CD4-positive, CD25-positive, alpha-beta regulatory T cell (primary cell): ENCODE measurements around the gene RBM39. TPM values are rescaled to one million over a fixed set of nuclear protein-coding genes. Genes with fewer than 3 reads are reported as not detected.
"Not testable (repeated sequence)": the region's sequence is repeated elsewhere in the genome, so short reads cannot be mapped to it uniquely, and the experiment has no call there.

ENCODE experiments used
- ATAC-seq, 2 donors: fragments of 150-1000 bp; cut with Tn5 transposase; one replicate each; pipeline ENCODE4 v1.10.0; 2021; ENCODE audit warnings: low read depth in 2 of 2, moderate number of reproducible peaks in 2 of 2, moderate library complexity in 1 of 2
- DNase-seq, 3 donors: peaks; one replicate each; pipeline versions ENCODE4 v3.0.0 to v3.0.0-alpha.2; 2012 to 2022; ENCODE audit warnings: mixed read lengths in 1 of 3
- H3K27ac ChIP-seq: one replicate; pipeline ENCODE4 v1.7.0; 2013; ENCODE audit warnings: mild to moderate bottlenecking, low read length; ENCODE audit not compliant: insufficient read depth, poor library complexity, severe bottlenecking
- H3K27me3 ChIP-seq: one replicate; pipeline ENCODE4 v1.7.0; 2013; ENCODE audit warnings: low read length; ENCODE audit not compliant: control insufficient read depth, insufficient read depth
- H3K36me3 ChIP-seq: one replicate; pipeline ENCODE4 v1.7.0; 2013; ENCODE audit warnings: mild to moderate bottlenecking, low read length, moderate library complexity; ENCODE audit not compliant: control insufficient read depth, insufficient read depth
- H3K4me1 ChIP-seq: 2 replicates; pipeline ENCODE4 v1.7.0; 2013; ENCODE audit warnings: mild to moderate bottlenecking, low read length; ENCODE audit not compliant: insufficient read depth, control insufficient read depth, poor library complexity, severe bottlenecking
- H3K4me3 ChIP-seq: one replicate; pipeline ENCODE4 v1.7.0; 2013; ENCODE audit warnings: low read depth, mild to moderate bottlenecking, low read length, moderate library complexity
- H3K9me3 ChIP-seq, 2 experiments: 1 replicate in 1 of 2; 2 replicates in 1 of 2; pipeline ENCODE4 v1.7.0; 2013; ENCODE audit warnings: low read length in 2 of 2, mild to moderate bottlenecking in 1 of 2, moderate library complexity in 1 of 2; ENCODE audit not compliant: control insufficient read depth in 2 of 2
- H3K27ac Mint-ChIP-seq, 3 donors: one replicate each; pipeline ENCODE4 v1.8.0; 2020 to 2022; ENCODE audit warnings: mild to moderate bottlenecking in 3 of 3, mixed read lengths in 3 of 3, moderate library complexity in 2 of 3
- H3K27me3 Mint-ChIP-seq: one replicate; pipeline ENCODE4 v1.8.0; 2022; ENCODE audit warnings: mild to moderate bottlenecking, mixed read lengths
- H3K36me3 Mint-ChIP-seq: one replicate; pipeline ENCODE4 v1.8.0; 2020; ENCODE audit warnings: mixed read lengths
- H3K4me1 Mint-ChIP-seq, 4 donors: one replicate each; pipeline ENCODE4 v1.8.0; 2020 to 2022; ENCODE audit warnings: mixed read lengths in 4 of 4, mild to moderate bottlenecking in 1 of 4
- H3K4me3 Mint-ChIP-seq, 4 donors: one replicate each; pipeline ENCODE4 v1.8.0; 2020 to 2022; ENCODE audit warnings: mild to moderate bottlenecking in 4 of 4, mixed read lengths in 4 of 4, moderate library complexity in 3 of 4
- H3K9me3 Mint-ChIP-seq, 7 donors: one replicate each; pipeline ENCODE4 v1.8.0; 2020 to 2022; ENCODE audit warnings: mixed read lengths in 7 of 7, mild to moderate bottlenecking in 3 of 7, moderate library complexity in 2 of 7
- polyA plus RNA-seq, 4 donors: library from polyadenylated mRNA; unstranded; fragments of 300-500 nt; fragmentation: Illumina TruSeq; gene quantifications; one replicate each; pipeline ENCODE4 v1.2.3, GENCODE V29; 2021
- total RNA-seq: library from RNA; stranded (reverse); gene quantifications from one replicate; pipeline ENCODE4 v1.2.3, GENCODE V29; 2022

RBM39 gene
- total and polyA plus RNA-seq, 5 donors from 2014 or later: 112 to 1,180 (median 120) TPM

- Mint-ChIP-seq H3K36me3 (peaks cover 46% of the 10 kb centered on the region), H3K27ac (no peak overlapping the region), H3K27me3 (no peaks in the 10 kb centered on the region), H3K4me3 (peak overlapping the region in 2 of 4 donors; percentile 27 to 48), H3K4me1 (peaks cover 37 to 68% (median 56%) of the 10 kb centered on the region in 4 donors), H3K9me3 (no peaks in the 10 kb centered on the region)
- peaks cover 97% of the 10 kb centered on the region for H3K36me3 ChIP-seq
- no peak overlapping the region for H3K27ac ChIP-seq
- no peaks in the 10 kb centered on the region for H3K9me3 ChIP-seq
- peak overlapping the region; percentile 42 for H3K4me3 ChIP-seq
- peaks cover 62% of the 10 kb centered on the region for H3K4me1 ChIP-seq
- no peaks in the 10 kb centered on the region for H3K27me3 ChIP-seq
- ATAC-seq: no peak
- no peak for DNase-seq
Observed at GRCh38 chr20:35730583-35731468, 11.2 kb downstream of the RBM39 start.

- ATAC-seq (no peak), DNase-seq (no peak)
- Histone ChIP-seq H3K4me3 (peak overlapping the region; percentile 42), H3K27ac (no peak overlapping the region), H3K36me3 (peaks cover 97% of the 10 kb centered on the region), H3K27me3 (no peaks in the 10 kb centered on the region), H3K4me1 (peaks cover 54% of the 10 kb centered on the region), H3K9me3 (no peaks in the 10 kb centered on the region)
- Mint-ChIP-seq H3K4me1 (peaks cover 34 to 68% (median 54%) of the 10 kb centered on the region in 4 donors), H3K9me3 (no peaks in the 10 kb centered on the region), H3K27me3 (no peaks in the 10 kb centered on the region), H3K4me3 (peak overlapping the region in 3 of 4 donors; percentile 33 to 48 (median 36)), H3K36me3 (peaks cover 46% of the 10 kb centered on the region), H3K27ac (no peak overlapping the region)
Observed at GRCh38 chr20:35729836-35730582, 12.1 kb downstream of the RBM39 start.

GRCh38 chr20:35729283-35729807, 12.7 kb downstream of the RBM39 start:
- Mint-ChIP-seq H3K27me3 (no peaks in the 10 kb centered on the region), H3K9me3 (no peaks in the 10 kb centered on the region), H3K27ac (no peak overlapping the region), H3K36me3 (peaks cover 47% of the 10 kb centered on the region), H3K4me3 (peak overlapping the region in 2 of 4 donors; percentile 23 to 36), H3K4me1 (peaks cover 29 to 68% (median 51%) of the 10 kb centered on the region in 4 donors)
- Histone ChIP-seq H3K27me3 (no peaks in the 10 kb centered on the region), H3K9me3 (no peaks in the 10 kb centered on the region), H3K27ac (no peak overlapping the region), H3K36me3 (peaks cover 97% of the 10 kb centered on the region), H3K4me3 (no peak overlapping the region), H3K4me1 (peaks cover 48% of the 10 kb centered on the region)
- no peak for ATAC-seq
- DNase-seq: no peak

GRCh38 chr20:35726842-35727711, 15.0 kb downstream of the RBM39 start:
- Histone ChIP-seq H3K27ac (no peak overlapping the region), H3K27me3 (no peaks in the 10 kb centered on the region), H3K4me1 (peaks cover 29% of the 10 kb centered on the region), H3K9me3 (no peaks in the 10 kb centered on the region), H3K4me3 (no peak overlapping the region), H3K36me3 (peaks cover 93% of the 10 kb centered on the region)
- no peak for DNase-seq
- Mint-ChIP-seq H3K4me3 (no peak overlapping the region), H3K27ac (no peak overlapping the region), H3K27me3 (no peaks in the 10 kb centered on the region), H3K9me3 (no peaks in the 10 kb centered on the region), H3K36me3 (peaks cover 38% of the 10 kb centered on the region), H3K4me1 (peaks cover 19 to 63% (median 44%) of the 10 kb centered on the region in 4 donors)
- no peak for ATAC-seq

- no peak for DNase-seq
- peaks cover 45% of the 10 kb centered on the region for H3K36me3 Mint-ChIP-seq
Observed at GRCh38 chr20:35724321-35725230, 17.5 kb downstream of the RBM39 start.

GRCh38 chr20:35723652-35724320, 18.3 kb downstream of the RBM39 start:
- H3K27me3 Mint-ChIP-seq, H3K4me1 ChIP-seq, H3K27ac ChIP-seq, DNase-seq, H3K9me3 Mint-ChIP-seq, H3K27me3 ChIP-seq, H3K9me3 ChIP-seq, H3K4me3 ChIP-seq, ATAC-seq: not testable (repeated sequence)
- H3K36me3 ChIP-seq: peaks cover 93% of the 10 kb centered on the region
- peak overlapping the region in 2 of 4 donors; percentile 27 to 78 for H3K4me3 Mint-ChIP-seq
- H3K4me1 Mint-ChIP-seq: peaks cover 0 to 56% (median 38%) of the 10 kb centered on the region in 4 donors
- H3K27ac Mint-ChIP-seq: peak overlapping the region in 1 of 3 donors; percentile 12
- H3K36me3 Mint-ChIP-seq: peaks cover 42% of the 10 kb centered on the region

More at GRCh38 chr20:35724321-35725230, 17.5 kb downstream of the RBM39 start:
- Histone ChIP-seq H3K27me3 (no peaks in the 10 kb centered on the region), H3K4me1 (peaks cover 13% of the 10 kb centered on the region), H3K9me3 (no peaks in the 10 kb centered on the region), H3K36me3 (peaks cover 93% of the 10 kb centered on the region), H3K27ac (no peak overlapping the region), H3K4me3 (no peak overlapping the region)
- peaks cover 0 to 61% (median 38%) of the 10 kb centered on the region in 4 donors for H3K4me1 Mint-ChIP-seq
- peak overlapping the region in 1 of 3 donors; percentile 23 for H3K27ac Mint-ChIP-seq
- no peak for ATAC-seq
- H3K9me3 Mint-ChIP-seq: no peaks in the 10 kb centered on the region
- H3K4me3 Mint-ChIP-seq: no peak overlapping the region
- no peaks in the 10 kb centered on the region for H3K27me3 Mint-ChIP-seq
